HepG2 (cell line): ENCODE data around the gene RNU4-1. TPM values are rescaled to one million over a fixed set of nuclear protein-coding genes. Genes with fewer than 3 reads are reported as not detected.
"Not testable (repeated sequence)": the region's sequence is repeated elsewhere in the genome, so short reads cannot be mapped to it uniquely, and the experiment has no call there.

Source experiments
- ATAC-seq: fragments of 200-7000 bp; cut with Tn5 transposase; 3 replicates; pipeline ENCODE4 v1.9.1; 2020; ENCODE audit warnings: mild to moderate bottlenecking, moderate library complexity
- BruUV-seq: library from RNA; stranded (reverse); fragments of 400-500 nt; replicated peaks from 2 replicates; lab custom pipeline; 2021; lab: Mats Ljungman, UMichigan
- CTCF ChIA-PET: fragments of 300-600 bp; formaldehyde crosslinking; extraction: SDS; loops from one replicate; lab custom pipeline; 2021; ENCODE audit warnings: low total read pairs, inconsistent platforms, low intra/inter-chr PET ratio; lab: Yijun Ruan, JAX
- POLR2A ChIA-PET: fragments of 350-600 bp; sonication (Branson Sonifier 250); formaldehyde crosslinking; loops from one replicate; lab custom pipeline; 2020; ENCODE audit warnings: antibody characterized with exemption, inconsistent platforms; lab: Yijun Ruan, JAX
- DNase-seq: peaks from one replicate; pipeline ENCODE4 v3.0.0-alpha.2; 2015; ENCODE audit warnings: low spot score
- FAIRE-seq: peaks from 3 replicates; lab custom pipeline; 2011; peaks lifted over from hg19 to GRCh38; lab: Jason Lieb, UNC
- H2AFZ ChIP-seq: one replicate; pipeline ENCODE4 v1.6.1; 2011; ENCODE audit warnings: low read length, inconsistent platforms
- H3K27ac ChIP-seq: fragments of 300-600 bp; 3 replicates; pipeline ENCODE4 v1.8.0; 2011; ENCODE audit warnings: mixed run types, mild to moderate bottlenecking, mixed read lengths, low read length, inconsistent platforms; ENCODE audit not compliant: insufficient read depth; ENCODE audit errors: extremely low read length
- H3K27me3 ChIP-seq, 2 experiments: fragments of 200-600 bp in 1 of 2; 2 replicates in 1 of 2; 3 replicates in 1 of 2; pipeline versions ENCODE4 v1.6.0 to v1.8.0; 2011; ENCODE audit warnings: low read length in 2 of 2, mild to moderate bottlenecking in 2 of 2, moderate library complexity in 2 of 2, inconsistent platforms in 1 of 2; ENCODE audit not compliant: insufficient read depth in 2 of 2, control insufficient read depth in 1 of 2
- H3K36me3 ChIP-seq, 2 experiments: fragments of 200-600 bp in 1 of 2; replicated peaks in 1 of 2; 2 replicates in 1 of 2; 3 replicates in 1 of 2; pipeline versions ENCODE4 v1.5.1 to v1.8.0; 2011; ENCODE audit warnings: low read length in 2 of 2, inconsistent platforms in 1 of 2; ENCODE audit not compliant: insufficient read depth in 2 of 2, control insufficient read depth in 1 of 2
- H3K4me1 ChIP-seq: 2 replicates; pipeline ENCODE4 v1.5.1; 2012; ENCODE audit warnings: low read length, inconsistent platforms; ENCODE audit not compliant: insufficient read depth
- H3K4me2 ChIP-seq: 2 replicates; pipeline ENCODE4 v1.6.0; 2011; ENCODE audit warnings: low read depth, low read length, inconsistent platforms
- H3K4me3 ChIP-seq, 3 experiments: fragments of 200-600 bp in 1 of 3; sonication (generic), shearing (Covaris generic) in 1 of 3; replicated peaks in 1 of 3; 2 replicates each; pipeline ENCODE4 v1.5.1; 2011 to 2016; ENCODE audit warnings: low read length in 3 of 3, inconsistent platforms in 2 of 3, low read depth in 2 of 3, mild to moderate bottlenecking in 2 of 3, control low read depth in 1 of 3, mixed read lengths in 1 of 3; ENCODE audit not compliant: insufficient read depth in 1 of 3
- H3K79me2 ChIP-seq: one replicate; pipeline ENCODE4 v1.6.1; 2011; ENCODE audit warnings: low read length, inconsistent platforms; ENCODE audit not compliant: insufficient read depth
- H3K9ac ChIP-seq: 2 replicates; pipeline ENCODE4 v1.6.0; 2011; ENCODE audit warnings: mild to moderate bottlenecking, low read depth, low read length, inconsistent platforms; ENCODE audit not compliant: insufficient read depth
- H3K9me3 ChIP-seq: 2 replicates; pipeline ENCODE4 v1.5.1; 2012; ENCODE audit warnings: mild to moderate bottlenecking, low read length
- H4K20me1 ChIP-seq: 2 replicates; pipeline ENCODE4 v1.6.0; 2011; ENCODE audit warnings: inconsistent platforms, mild to moderate bottlenecking, low read length, moderate library complexity; ENCODE audit not compliant: insufficient read depth
- ETV5 ChIP-seq: IDR thresholded peaks from 2 replicates; pipeline ENCODE4 v1.6.1; 2018; ENCODE audit warnings: missing biosample characterization, missing genetic modification reagents, inconsistent platforms, borderline replicate concordance
- GABPA ChIP-seq, 2 experiments: IDR thresholded peaks; 2 replicates each; pipeline ENCODE4 v1.6.1; 2011 to 2016; ENCODE audit warnings: low read depth in 2 of 2, low read length in 1 of 2, missing biosample characterization in 1 of 2, missing genetic modification characterization in 1 of 2
- GABPB1 ChIP-seq: IDR thresholded peaks from 2 replicates; pipeline ENCODE4 v1.6.1; 2016; ENCODE audit warnings: mild to moderate bottlenecking, missing genetic modification reagents, moderate library complexity, missing compliant biosample characterization
- KDM2A ChIP-seq: sonication (generic); formaldehyde crosslinking; IDR thresholded peaks from 2 replicates; pipeline ENCODE4 v1.4.0; 2020; ENCODE audit warnings: low read depth, missing genetic modification reagents, borderline replicate concordance
- SMC3 ChIP-seq: IDR thresholded peaks from 2 replicates; pipeline ENCODE4 v1.6.1; 2011; ENCODE audit warnings: low read length, improper control_type of control experiment
- STAG1 ChIP-seq: sonication (generic); formaldehyde crosslinking; IDR thresholded peaks from 2 replicates; pipeline ENCODE4 v1.4.0; 2020; ENCODE audit warnings: missing genetic modification reagents
- WGBS: methylation state at CpG from one replicate; pipeline ENCODE4 v1.1.6; 2017; ENCODE audit warnings: low lambda C conversion rate; 5-methylcytosine and 5-hydroxymethylcytosine counted together
- in situ Hi-C: cut with HindIII; loops from 2 replicates; pipeline ENCODE4 v1.10.0; 2017; ENCODE audit warnings: low pct_unique_long_range_greater_than_20kb; ENCODE audit not compliant: extremely low pct_ligation_motif_present
- intact Hi-C: fragments of 100-400 bp; cut with micrococcal nuclease; formaldehyde crosslinking; loops from one replicate; pipeline ENCODE4 v1.10.0; 2022; ENCODE audit not compliant: unreplicated experiment
- polyA plus RNA-seq, 8 experiments: library from polyadenylated mRNA; depleted of rRNA in 3 of 8; stranded (reverse) in 7 of 8; unstranded in 1 of 8; fragments of >200 nt; fragmentation: Illumina TruSeq in 4 of 8; extraction: Trizol in 4 of 8; gene quantifications; 2 replicates each; pipeline versions ENCODE4 v1.2.1 to v1.2.3, GENCODE V29; 2011 to 2016; ENCODE audit warnings: low read depth in 4 of 8, missing spikeins in 1 of 8, mixed read lengths in 1 of 8; ENCODE audit not compliant: insufficient read depth in 1 of 8
- total RNA-seq, 5 experiments: library from RNA; depleted of rRNA; stranded (reverse); fragments of >200 nt; fragmentation: Illumina TruSeq; extraction: Trizol; gene quantifications; 2 replicates each; pipeline ENCODE4 v1.2.3, GENCODE V29; 2016; ENCODE audit warnings: low read depth in 1 of 5
- TF ChIP-seq, protein P1 (sequence below): sonication (generic); formaldehyde crosslinking; IDR thresholded peaks from 2 replicates; pipeline ENCODE4 v1.5.0; 2020; ENCODE audit warnings: mild to moderate bottlenecking, missing genetic modification reagents, moderate library complexity

RNU4-1 gene
- total and polyA plus RNA-seq, 2 of the 13 experiments (the other 11 are each of a cell fraction or from before 2014, with no cell fraction given), result 7,407 TPM; not detected in 1

- WGBS, result 11% methylated on average over 12 of the region's 12 CpGs
- intact Hi-C loops; H2AFZ ChIP-seq; H3K9ac ChIP-seq; ATAC-seq; BruUV-seq; H3K4me3 ChIP-seq; H3K36me3 ChIP-seq; CTCF ChIA-PET; H3K27me3 ChIP-seq; H3K27ac ChIP-seq; H3K79me2 ChIP-seq; DNase-seq; H4K20me1 ChIP-seq; in situ Hi-C loops; TF ChIP-seq GABPA (IDR thresholded peaks at IDR 0.05; ENCODE audit: low read depth, low read length): not testable (repeated sequence)
- H3K9me3 ChIP-seq, result peaks cover 24% of the 10 kb centered on the region
- POLR2A ChIA-PET, result interaction anchor here (0.8 kb wide), 1 partner anchor 18 kb away, joined by 3 read pairs; no protein-coding TSS in a partner anchor
- peak; percentile 63 for FAIRE-seq
- TF ChIP-seq KDM2A (CRISPR knock-in tag) (peak; percentile 34; the same call in 1 of the 2 replicates), GABPB1 (CRISPR knock-in tag) (0 out of 2 replicates have a peak, but pooled peaks have one; percentile 39), STAG1 (CRISPR knock-in tag) (peak; percentile 59), ETV5 (CRISPR knock-in tag) (peak; percentile 44; the same call in 1 of the 2 replicates), GABPA (CRISPR knock-in tag; IDR thresholded peaks at IDR 0.05; ENCODE audit: low read depth) (peak; percentile 31; the same call in 1 of the 2 replicates), SMC3 (peak; percentile 52; the same call in 1 of the 2 replicates)
- TF ChIP-seq, protein P1, sequence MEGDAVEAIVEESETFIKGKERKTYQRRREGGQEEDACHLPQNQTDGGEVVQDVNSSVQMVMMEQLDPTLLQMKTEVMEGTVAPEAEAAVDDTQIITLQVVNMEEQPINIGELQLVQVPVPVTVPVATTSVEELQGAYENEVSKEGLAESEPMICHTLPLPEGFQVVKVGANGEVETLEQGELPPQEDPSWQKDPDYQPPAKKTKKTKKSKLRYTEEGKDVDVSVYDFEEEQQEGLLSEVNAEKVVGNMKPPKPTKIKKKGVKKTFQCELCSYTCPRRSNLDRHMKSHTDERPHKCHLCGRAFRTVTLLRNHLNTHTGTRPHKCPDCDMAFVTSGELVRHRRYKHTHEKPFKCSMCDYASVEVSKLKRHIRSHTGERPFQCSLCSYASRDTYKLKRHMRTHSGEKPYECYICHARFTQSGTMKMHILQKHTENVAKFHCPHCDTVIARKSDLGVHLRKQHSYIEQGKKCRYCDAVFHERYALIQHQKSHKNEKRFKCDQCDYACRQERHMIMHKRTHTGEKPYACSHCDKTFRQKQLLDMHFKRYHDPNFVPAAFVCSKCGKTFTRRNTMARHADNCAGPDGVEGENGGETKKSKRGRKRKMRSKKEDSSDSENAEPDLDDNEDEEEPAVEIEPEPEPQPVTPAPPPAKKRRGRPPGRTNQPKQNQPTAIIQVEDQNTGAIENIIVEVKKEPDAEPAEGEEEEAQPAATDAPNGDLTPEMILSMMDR (CRISPR knock-in tag), result peak; percentile 73
- peaks cover 20% of the 10 kb centered on the region for H3K4me1 ChIP-seq
- H3K4me2 ChIP-seq, result peak overlapping the region; percentile 42; the same call in 1 of the 2 replicates
Observed at GRCh38 chr12:120335447-120335846, 42.4 kb upstream of the RNU4-1 start.
